ENCODE measurements around the gene ITPR1.
"Not testable (repeated sequence)": the region's sequence is repeated elsewhere in the genome, so short reads cannot be mapped to it uniquely, and the experiment has no call there.

ITPR1 gene

DNA sequence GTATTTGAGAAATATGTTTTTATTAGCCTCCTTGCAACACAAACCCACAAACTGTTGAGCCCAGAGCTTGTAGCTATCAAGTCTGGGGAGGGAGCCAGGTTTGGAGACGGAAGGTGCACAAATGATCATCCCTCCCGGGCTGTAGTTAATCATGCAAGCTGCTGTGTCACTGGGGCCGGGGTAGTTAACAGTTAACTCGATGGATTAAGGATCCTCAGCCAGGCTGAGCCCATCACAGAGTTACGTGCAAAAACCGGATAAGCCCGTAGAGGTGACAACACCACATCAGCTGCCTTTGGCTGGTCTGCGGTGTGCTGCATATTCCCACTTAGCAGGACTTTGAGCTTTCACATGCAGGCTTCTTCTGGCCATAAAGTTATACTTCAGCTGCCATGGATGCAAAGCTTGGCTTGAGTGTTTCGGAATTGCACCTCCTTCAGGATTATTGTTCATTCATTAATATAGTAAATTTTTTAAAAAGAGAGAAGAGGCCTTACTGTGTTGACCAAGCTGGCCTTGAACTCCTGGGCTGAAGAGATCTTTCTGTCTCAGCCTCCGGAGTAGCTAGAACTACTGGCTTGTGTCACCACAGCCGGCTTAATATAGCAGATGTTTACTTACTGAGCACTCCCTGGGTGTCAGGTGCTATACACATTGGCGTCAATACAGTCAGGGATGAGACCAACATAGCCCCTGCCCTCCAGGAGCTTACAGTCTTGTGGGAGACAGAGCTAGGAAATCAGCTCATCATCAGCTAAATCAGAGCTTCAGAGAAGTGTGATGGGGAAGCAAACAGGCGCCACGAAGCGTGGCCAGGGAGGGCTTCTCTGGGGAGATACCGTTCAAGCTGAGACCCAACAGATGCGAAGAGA lies 259.3 kb downstream of the ITPR1 start:
- in situ Hi-C loops (cut with MboI; ENCODE audit: low sequenced_read_pairs), result no loop called here

DNA sequence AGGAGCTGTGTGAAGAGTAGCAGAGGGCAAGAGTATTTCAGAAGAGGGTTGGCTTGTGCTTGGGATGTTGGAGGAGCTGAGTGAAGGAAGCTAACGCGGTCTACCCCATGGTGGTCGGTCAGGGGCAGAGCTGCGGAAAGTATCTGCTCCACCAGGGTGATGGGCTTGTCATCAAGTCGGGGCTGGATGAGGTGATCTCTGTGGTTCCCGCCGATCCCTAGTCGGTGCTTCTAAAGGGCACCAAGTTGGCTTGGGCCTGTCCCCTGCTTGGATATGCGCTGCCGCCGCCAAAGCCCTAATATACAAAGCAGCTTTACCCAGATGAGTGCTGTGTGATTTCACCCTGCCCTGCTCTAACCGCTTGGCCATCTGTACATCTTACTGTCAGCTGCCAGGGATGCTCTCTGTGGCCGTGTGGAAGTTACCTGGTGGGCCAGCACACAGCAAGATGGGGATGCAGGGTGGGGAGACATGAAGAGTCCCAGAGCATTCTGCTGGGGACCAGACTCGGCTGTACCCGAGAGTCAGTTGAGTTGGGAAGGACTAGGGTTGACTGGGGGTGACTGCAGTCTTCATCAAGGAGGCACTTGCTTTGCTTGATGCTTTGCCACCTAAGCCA lies 260.0 kb downstream of the ITPR1 start:
- in situ Hi-C loops (cut with MboI; ENCODE audit: low sequenced_read_pairs), result no loop called here

- in situ Hi-C loops (cut with MboI; ENCODE audit: low sequenced_read_pairs), result no loop called here
Observed at GRCh38 chr3:4754180-4755086, 261.3 kb downstream of the ITPR1 start.

DNA sequence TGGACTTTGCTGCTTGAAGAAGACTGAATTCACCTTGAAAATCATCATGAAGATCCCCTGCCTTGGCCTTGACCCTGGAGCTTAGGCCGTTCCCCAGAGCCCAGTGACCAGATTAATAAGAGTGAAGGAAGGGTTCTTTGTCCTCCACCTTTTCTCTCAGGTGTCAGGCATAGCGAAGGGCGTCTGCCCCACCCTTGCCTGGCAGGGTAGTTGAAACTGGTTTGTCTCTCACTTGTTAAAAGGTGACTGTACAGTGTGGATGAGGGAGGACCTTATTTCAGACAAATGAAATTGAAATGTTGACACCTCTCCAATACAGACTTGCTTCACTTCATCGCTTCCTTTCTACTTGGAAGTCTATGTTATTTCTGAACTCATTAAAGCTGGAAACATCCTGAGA lies 262.4 kb downstream of the ITPR1 start:
- in situ Hi-C loops (cut with MboI; ENCODE audit: low sequenced_read_pairs), result no loop called here

DNA sequence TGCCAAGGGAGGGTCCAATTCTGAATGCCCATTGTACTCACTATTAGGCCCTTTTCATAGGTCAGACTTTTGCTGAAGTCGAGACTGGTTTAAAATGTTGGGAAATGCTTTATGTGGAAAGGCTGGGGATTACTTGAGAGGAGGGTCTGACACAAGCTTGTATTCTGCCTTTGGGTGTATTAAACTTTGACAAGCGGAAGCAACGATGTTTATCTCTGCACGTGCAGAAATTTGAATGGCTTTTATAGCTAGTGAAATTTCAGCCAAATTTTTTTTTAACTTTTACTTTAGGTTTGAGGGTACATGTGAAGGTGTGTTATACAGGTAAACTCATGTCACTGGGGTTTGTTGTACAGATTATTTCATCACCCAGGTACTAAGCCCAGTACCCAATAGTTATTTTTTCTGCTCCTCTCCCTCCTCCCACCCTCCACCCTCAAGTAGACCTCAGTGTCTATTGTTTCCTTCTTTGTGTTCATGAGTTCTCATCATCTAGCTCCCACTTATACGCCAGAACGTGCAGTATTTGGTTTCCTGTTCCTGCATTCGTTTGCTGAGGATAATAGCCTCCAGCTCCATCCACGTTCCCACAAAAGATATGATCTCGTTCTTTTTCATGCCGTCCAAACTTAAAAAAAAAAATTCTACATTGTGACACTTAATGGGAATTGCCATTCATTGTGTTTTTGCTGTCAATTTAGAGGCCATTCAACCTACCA lies 263.1 kb downstream of the ITPR1 start:
- in situ Hi-C loops (cut with MboI; ENCODE audit: low sequenced_read_pairs), result no loop called here

DNA sequence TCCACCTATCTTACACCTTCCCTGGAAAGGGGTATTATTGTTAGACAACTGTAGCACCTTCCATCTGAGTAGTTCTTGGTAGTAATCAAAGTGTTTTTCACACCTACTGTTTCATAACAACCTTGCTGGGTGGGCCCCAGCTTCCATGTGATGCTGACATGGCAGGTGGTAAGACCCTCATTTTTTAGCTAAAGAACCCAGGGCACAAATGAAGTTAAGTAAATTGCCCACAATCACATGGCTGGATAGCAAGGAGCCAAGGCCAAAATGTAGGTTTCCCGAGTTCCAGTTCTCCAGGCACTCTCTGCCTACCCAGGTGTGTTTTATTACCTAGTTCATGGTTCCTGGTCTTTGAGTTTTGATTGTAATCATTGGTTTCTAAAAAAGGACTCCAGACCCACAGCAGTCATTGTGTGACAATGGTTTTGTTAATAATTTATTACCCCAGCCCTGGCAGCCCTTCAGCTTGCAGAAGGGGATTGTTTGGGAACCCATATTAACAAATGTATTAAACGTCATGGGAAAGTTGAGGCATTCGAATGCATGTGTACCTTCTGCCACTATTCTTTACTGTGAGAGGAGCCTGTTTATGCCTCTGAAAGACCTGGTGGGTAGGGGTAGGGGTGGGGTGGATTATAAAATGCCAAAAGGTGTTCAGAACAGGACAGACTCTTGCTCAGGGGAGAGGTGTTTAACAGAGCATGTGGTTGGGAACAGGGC lies 263.9 kb downstream of the ITPR1 start:
- in situ Hi-C loops (cut with MboI; ENCODE audit: low sequenced_read_pairs), result no loop called here

- in situ Hi-C loops (cut with MboI; ENCODE audit: low sequenced_read_pairs), result no loop called here
Observed at GRCh38 chr3:4757575-4758248, 264.6 kb downstream of the ITPR1 start.

DNA sequence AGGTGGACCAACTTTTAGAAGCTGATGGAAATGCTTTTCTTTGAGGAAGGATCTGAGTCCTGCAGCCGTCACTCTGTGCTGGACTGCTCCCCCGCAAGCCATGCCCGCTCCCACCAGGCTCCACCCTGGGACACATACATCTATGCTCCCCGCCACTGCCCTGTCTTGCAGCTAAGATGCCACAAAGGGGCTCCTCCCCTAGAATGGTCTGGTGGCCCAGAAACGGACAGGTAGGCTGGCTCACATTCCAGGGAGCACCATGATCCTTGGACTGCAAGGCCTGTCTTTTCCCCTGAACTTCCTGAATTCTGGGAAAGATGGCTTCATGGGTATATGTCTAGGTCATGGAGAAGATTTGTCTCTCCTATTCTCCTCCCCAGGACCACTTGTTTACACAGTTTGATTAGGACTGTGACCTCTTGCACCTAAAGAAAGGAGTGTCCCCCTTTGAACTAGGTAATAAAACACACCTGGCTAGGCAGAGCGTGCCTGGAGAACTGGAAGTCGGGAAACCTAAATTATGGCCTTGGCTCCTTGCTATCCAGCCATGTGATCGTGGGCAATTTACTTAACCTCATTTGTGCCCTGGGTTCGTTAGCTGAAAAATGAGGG lies 265.2 kb downstream of the ITPR1 start:
- in situ Hi-C loops (cut with MboI; ENCODE audit: low sequenced_read_pairs), result no loop called here

DNA sequence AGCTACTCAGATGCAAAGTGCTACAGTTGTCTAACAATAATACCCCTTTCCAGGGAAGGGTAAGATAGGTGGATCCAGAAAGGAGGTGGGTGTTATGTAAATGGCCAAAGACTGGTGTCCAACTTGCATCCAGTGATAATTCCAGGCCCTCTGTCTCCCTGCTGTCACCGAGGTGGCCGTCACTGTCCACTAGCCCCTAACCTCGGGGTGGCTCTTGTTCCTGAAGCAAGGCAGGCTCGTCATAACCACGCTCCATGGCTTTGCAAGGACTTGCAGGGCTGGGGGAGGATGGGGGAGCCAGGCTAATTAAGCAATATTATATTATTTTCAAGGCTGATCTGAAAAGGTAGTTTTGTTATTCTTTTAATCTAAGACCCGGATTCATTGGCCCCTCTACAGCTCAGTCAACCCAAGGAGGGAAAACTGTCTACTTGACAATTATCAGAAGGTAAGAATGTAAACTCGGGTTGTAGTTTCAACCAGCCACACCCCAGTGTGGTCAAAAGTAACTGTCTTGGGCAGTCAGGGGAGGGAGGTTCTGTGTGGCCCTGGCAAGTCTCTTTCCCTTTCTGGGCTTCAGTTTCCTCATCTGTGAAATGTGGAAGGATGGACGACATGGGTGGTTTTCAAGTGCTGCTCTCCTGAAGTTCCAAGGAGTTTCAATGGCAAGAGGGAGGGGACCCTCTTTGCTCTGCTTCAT lies 266.0 kb downstream of the ITPR1 start:
- in situ Hi-C loops (cut with MboI; ENCODE audit: low sequenced_read_pairs), result no loop called here

GRCh38 chr3:4759689-4760312 lies 266.7 kb downstream of the ITPR1 start:
- in situ Hi-C loops (cut with MboI; ENCODE audit: low sequenced_read_pairs), result no loop called here

DNA sequence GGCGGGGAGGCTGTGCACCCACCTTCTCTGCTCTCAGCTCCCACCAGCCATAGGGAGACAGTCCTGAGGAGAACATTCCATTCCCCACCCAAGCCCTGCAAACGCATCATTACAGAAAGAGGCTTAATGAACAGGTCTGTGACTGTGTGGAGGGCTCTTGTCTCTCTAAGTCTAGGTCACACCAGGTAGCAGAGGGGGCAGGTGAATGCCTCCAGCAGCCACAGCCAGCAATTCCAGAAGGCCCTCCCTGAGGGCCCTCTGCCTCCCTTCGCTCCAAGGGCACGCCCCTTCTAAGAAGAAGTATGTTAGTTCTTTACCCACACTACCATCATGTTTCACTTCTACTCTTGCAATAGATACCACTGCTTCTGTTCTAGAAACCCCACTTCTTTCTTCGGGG lies 268.6 kb downstream of the ITPR1 start:
- in situ Hi-C loops (cut with MboI; ENCODE audit: low sequenced_read_pairs), result no loop called here

DNA sequence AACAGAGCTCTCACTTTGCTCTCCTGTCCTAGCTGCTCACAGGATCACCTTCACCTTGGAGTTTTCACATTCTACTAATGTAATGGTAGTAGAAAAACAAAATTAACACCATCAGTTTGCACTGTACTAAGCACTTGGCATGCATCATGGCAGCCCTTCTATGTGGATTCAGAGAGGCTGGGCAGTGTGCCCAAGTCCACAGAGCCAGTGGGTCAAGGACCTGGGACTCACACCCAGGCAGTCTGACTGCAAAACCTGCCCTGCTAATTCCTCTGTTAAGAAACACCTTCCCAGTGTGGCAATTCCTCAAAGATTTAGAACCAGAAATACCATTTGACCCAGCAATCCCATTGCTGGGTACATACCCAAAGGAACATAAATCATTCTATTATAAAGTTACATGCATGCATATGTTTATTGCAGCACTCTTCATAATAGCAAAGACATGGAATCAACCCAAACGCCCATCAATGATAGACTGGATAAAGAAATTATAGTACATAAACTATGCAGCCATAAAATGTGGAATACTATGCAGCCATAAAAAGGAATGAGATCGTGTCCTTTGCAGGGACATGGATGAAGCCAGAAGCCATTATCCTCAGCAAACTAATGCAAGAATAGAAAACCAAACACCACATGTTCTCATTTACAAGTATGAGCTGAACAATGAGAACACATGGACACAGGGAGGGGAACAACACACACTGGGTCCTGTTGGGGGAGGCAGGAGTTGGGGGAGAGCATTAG lies 269.5 kb downstream of the ITPR1 start:
- in situ Hi-C loops (cut with MboI; ENCODE audit: low sequenced_read_pairs), result not testable (repeated sequence)

GRCh38 chr3:4763604-4764247 lies 270.6 kb downstream of the ITPR1 start:
- in situ Hi-C loops (cut with MboI; ENCODE audit: low sequenced_read_pairs), result no loop called here

DNA sequence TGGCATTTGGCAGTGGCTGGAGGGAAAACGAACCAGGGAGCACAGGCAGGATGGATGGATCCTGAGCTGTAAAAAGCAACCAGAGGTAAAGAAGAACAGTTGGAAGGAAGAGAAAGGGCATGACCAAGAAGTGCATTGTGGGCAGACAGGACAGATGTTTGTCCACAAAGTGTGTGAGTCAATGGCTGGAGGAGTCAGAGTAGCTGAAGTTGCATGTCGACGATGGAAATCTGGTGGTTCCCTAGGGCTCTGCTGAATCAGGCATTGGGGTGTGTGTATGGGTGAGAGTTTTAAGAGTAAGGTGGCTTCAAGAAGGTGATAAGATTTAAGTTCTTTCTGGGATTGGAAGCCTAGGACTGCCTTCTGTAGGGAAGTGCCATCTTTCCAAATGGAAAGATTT lies 272.1 kb downstream of the ITPR1 start:
- in situ Hi-C loops (cut with MboI; ENCODE audit: low sequenced_read_pairs), result no loop called here

GRCh38 chr3:4766263-4766662 lies 273.1 kb downstream of the ITPR1 start:
- in situ Hi-C loops (cut with MboI; ENCODE audit: low sequenced_read_pairs), result no loop called here

DNA sequence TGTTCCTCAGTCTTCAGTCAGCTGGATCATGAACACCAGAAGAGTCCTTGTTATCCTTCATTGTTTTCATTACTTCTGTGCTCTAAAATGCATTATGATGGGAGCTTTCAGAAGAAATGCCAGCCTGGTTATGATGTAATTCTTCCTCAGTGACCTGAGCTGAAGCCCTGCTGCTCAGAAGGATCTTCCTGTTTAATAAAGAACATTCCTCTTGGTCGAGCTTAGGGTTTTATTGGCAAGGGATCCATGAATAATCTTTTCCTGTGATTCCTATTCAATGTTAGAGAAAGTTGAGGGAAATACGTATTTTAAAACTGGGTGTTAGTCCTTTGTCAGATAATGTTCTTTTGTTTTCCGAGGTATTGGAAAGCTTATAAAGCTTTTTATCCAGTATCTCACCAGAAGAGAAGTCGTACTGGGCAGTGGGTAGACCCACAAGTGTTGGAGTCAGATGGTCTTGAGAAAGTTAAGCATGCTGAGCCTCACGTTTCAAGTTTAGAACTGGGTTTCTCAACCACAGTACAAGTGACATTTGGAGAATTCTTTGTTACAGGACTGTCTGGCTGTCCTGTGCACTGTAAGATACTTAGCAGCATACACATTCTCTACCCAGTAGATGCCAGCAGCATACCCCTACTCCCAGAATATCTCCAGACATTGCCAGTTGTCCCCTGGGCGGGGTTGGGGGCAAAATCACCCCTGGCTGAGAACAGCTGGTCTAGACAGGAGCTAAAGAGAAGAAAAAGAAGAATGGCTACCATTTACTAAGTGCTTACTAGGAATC lies 273.8 kb downstream of the ITPR1 start:
- in situ Hi-C loops (cut with MboI; ENCODE audit: low sequenced_read_pairs), result no loop called here

Measured in HL-60/S4 treated with retinoic acid at 250 ng/mL for 4 days and 3 days (cell line).